Caco-2 (cell line): ENCODE data around the gene NR2C1. TPM values are rescaled to one million over a fixed set of nuclear protein-coding genes. Genes with fewer than 3 reads are reported as not detected.

ENCODE experiments used
- BruUV-seq: library from RNA; stranded (reverse); fragments of 400-500 nt; replicated peaks from 2 replicates; lab custom pipeline; 2021; lab: Mats Ljungman, UMichigan
- CTCF ChIA-PET: fragments of 300-600 bp; sonication (Branson Sonifier 250); formaldehyde crosslinking; loops from one replicate; lab custom pipeline; 2022; ENCODE audit warnings: antibody characterized with exemption; lab: Charles Lee
- POLR2A ChIA-PET: fragments of 300-600 bp; sonication (Branson Sonifier 250); formaldehyde crosslinking; loops from one replicate; lab custom pipeline; 2022; ENCODE audit warnings: antibody characterized with exemption; lab: Charles Lee
- DNase-seq, 2 experiments: peaks; one replicate each; pipeline versions ENCODE4 v3.0.0 to v3.0.0-alpha.2; 2020 to 2022
- H3K27me3 ChIP-seq: replicated peaks from 2 replicates; pipeline ENCODE4 v1.6.0; 2011; ENCODE audit warnings: low read length; ENCODE audit not compliant: control insufficient read depth, insufficient read depth
- H3K36me3 ChIP-seq: 2 replicates; pipeline ENCODE4 v1.5.1; 2011; ENCODE audit warnings: low read length; ENCODE audit not compliant: control insufficient read depth, insufficient read depth
- H3K4me1 ChIP-seq: fragments of 250-450 bp; sonication (Bioruptor Pico); 2 replicates; pipeline ENCODE4 v1.5.1; 2020; ENCODE audit warnings: mild to moderate bottlenecking
- H3K4me3 ChIP-seq: 2 replicates; pipeline ENCODE4 v1.5.1; 2011; ENCODE audit warnings: low read depth, mild to moderate bottlenecking, control low read depth, low read length
- H3K9me3 ChIP-seq: fragments of 250-450 bp; sonication (Bioruptor Pico); 2 replicates; pipeline ENCODE4 v1.5.1; 2020; ENCODE audit warnings: mild to moderate bottlenecking, moderate library complexity
- H3K27ac Mint-ChIP-seq: one replicate; pipeline ENCODE4 v1.8.0; 2022; ENCODE audit warnings: mixed read lengths; ENCODE audit not compliant: unreplicated experiment
- H3K27me3 Mint-ChIP-seq: one replicate; pipeline ENCODE4 v1.8.0; 2022; ENCODE audit warnings: mixed read lengths; ENCODE audit not compliant: insufficient read depth, unreplicated experiment
- H3K36me3 Mint-ChIP-seq: one replicate; pipeline ENCODE4 v1.8.0; 2022; ENCODE audit warnings: mild to moderate bottlenecking, mixed read lengths; ENCODE audit not compliant: insufficient read depth, unreplicated experiment
- H3K4me1 Mint-ChIP-seq: one replicate; pipeline ENCODE4 v1.8.0; 2022; ENCODE audit warnings: low read depth, mixed read lengths; ENCODE audit not compliant: unreplicated experiment
- H3K4me3 Mint-ChIP-seq: one replicate; pipeline ENCODE4 v1.8.0; 2022; ENCODE audit warnings: mild to moderate bottlenecking, moderate library complexity, mixed read lengths; ENCODE audit not compliant: unreplicated experiment
- H3K9me3 Mint-ChIP-seq: one replicate; pipeline ENCODE4 v1.8.0; 2022; ENCODE audit warnings: mixed read lengths; ENCODE audit not compliant: unreplicated experiment
- intact Hi-C: fragments of 100-400 bp; cut with micrococcal nuclease; formaldehyde crosslinking; loops from one replicate; pipeline ENCODE4 v1.10.0; 2022; ENCODE audit not compliant: unreplicated experiment
- total RNA-seq: library from RNA; stranded (reverse); gene quantifications from 2 replicates; pipeline ENCODE4 v1.2.3, GENCODE V29; 2022
- TF ChIP-seq, protein P1 (sequence below), 2 experiments: fragments of 200-600 bp in 1 of 2; IDR thresholded peaks; 1 replicate in 1 of 2; 2 replicates in 1 of 2; pipeline versions ENCODE4 v1.5.1 to v1.8.0; 2011 to 2022; ENCODE audit warnings: antibody characterized with exemption in 1 of 2, control low read depth in 1 of 2, inconsistent platforms in 1 of 2, low read depth in 1 of 2, low read length in 1 of 2, mild to moderate bottlenecking in 1 of 2, moderate library complexity in 1 of 2; ENCODE audit not compliant: insufficient read depth in 1 of 2, severe bottlenecking in 1 of 2, unreplicated experiment in 1 of 2

NR2C1 gene
- total RNA-seq, 1 experiment from 2014 or later = 51.1 TPM

GRCh38 chr12:95022477-95022876 is 50.9 kb downstream of the NR2C1 start:
- ChIA-PET POLR2A (no interaction called here), CTCF (no interaction called here)
- H3K36me3 Mint-ChIP-seq = peaks cover 15% of the 10 kb centered on the region
- Histone ChIP-seq H3K36me3 (no peaks in the 10 kb centered on the region), H3K9me3 (no peaks in the 10 kb centered on the region), H3K4me3 (no peak overlapping the region), H3K27me3 (no peaks in the 10 kb centered on the region), H3K4me1 (no peaks in the 10 kb centered on the region)
- TF ChIP-seq, protein P1, sequence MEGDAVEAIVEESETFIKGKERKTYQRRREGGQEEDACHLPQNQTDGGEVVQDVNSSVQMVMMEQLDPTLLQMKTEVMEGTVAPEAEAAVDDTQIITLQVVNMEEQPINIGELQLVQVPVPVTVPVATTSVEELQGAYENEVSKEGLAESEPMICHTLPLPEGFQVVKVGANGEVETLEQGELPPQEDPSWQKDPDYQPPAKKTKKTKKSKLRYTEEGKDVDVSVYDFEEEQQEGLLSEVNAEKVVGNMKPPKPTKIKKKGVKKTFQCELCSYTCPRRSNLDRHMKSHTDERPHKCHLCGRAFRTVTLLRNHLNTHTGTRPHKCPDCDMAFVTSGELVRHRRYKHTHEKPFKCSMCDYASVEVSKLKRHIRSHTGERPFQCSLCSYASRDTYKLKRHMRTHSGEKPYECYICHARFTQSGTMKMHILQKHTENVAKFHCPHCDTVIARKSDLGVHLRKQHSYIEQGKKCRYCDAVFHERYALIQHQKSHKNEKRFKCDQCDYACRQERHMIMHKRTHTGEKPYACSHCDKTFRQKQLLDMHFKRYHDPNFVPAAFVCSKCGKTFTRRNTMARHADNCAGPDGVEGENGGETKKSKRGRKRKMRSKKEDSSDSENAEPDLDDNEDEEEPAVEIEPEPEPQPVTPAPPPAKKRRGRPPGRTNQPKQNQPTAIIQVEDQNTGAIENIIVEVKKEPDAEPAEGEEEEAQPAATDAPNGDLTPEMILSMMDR (IDR thresholded peaks at IDR 0.05; ENCODE audit: insufficient read depth in 1 of 2, low read depth in 1 of 2, low read length in 1 of 2, severe bottlenecking in 1 of 2, unreplicated experiment in 1 of 2) = no peak
- no TSS peak for BruUV-seq
- no peak overlapping the region for H3K27ac Mint-ChIP-seq
- no peak for DNase-seq
- intact Hi-C loops = no loop called here
- H3K27me3 Mint-ChIP-seq = no peaks in the 10 kb centered on the region
- no peaks in the 10 kb centered on the region for H3K9me3 Mint-ChIP-seq
- no peak overlapping the region for H3K4me3 Mint-ChIP-seq
- H3K4me1 Mint-ChIP-seq = no peaks in the 10 kb centered on the region

DNA sequence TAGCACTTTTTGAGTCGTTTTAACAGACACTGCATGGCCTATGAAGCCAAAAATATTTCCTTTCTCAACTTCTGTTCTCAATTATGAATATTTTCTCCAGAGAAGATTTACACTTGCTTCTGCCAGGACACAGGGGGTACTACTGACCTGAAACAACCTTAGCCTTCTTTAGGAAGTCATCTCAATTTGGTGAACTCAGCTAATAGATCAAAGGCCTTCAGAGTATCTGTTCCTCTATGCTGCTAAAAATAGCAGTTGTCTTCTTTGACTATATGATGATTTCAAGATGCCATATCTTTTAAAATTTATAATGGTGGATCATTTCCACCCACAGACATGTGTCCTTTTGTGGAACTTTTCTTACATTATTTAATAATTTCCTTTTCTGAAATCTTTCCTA is 55.9 kb downstream of the NR2C1 start:
- ChIA-PET POLR2A (no interaction called here), CTCF (no interaction called here)
- BruUV-seq = no TSS peak
- intact Hi-C loops = no loop called here
- H3K36me3 ChIP-seq = no peaks in the 10 kb centered on the region
- no peaks in the 10 kb centered on the region for H3K4me1 Mint-ChIP-seq
- H3K27me3 Mint-ChIP-seq = no peaks in the 10 kb centered on the region
- H3K4me3 ChIP-seq = no peak overlapping the region
- H3K27me3 ChIP-seq = no peaks in the 10 kb centered on the region
- H3K9me3 Mint-ChIP-seq = peaks cover 9% of the 10 kb centered on the region
- TF ChIP-seq, protein P1 (IDR thresholded peaks at IDR 0.05; ENCODE audit: insufficient read depth in 1 of 2, low read depth in 1 of 2, low read length in 1 of 2, severe bottlenecking in 1 of 2, unreplicated experiment in 1 of 2) = no peak
- H3K4me3 Mint-ChIP-seq = no peak overlapping the region
- no peaks in the 10 kb centered on the region for H3K9me3 ChIP-seq
- H3K4me1 ChIP-seq = no peaks in the 10 kb centered on the region
- DNase-seq = no peak
- H3K36me3 Mint-ChIP-seq = peaks cover 6% of the 10 kb centered on the region
- H3K27ac Mint-ChIP-seq = no peak overlapping the region

DNA sequence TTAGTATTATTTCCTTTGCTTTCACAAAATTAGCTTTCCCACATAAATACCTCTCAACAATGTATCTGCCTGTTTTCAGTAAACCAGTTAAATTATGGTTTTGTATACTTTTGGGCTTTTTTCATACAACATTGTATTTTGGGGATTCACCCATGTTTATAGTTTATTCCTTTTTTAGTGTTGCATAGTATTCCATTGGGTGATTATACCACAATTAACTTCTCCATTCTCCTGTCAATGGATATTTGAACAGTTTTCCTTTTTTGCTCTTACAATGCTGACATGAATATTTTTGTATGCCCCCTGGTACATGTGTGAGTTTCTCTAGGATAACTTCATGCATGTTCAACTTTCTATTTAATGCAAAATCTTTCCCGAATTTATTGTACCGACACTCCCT is 57.3 kb downstream of the NR2C1 start:
- CTCF ChIA-PET = no interaction called here
- H3K9me3 ChIP-seq = no peaks in the 10 kb centered on the region
- Mint-ChIP-seq H3K27me3 (no peaks in the 10 kb centered on the region), H3K4me3 (no peak overlapping the region), H3K27ac (no peak overlapping the region), H3K4me1 (no peaks in the 10 kb centered on the region), H3K9me3 (peaks cover 9% of the 10 kb centered on the region), H3K36me3 (peaks cover 6% of the 10 kb centered on the region)
- no peaks in the 10 kb centered on the region for H3K36me3 ChIP-seq
- POLR2A ChIA-PET = no interaction called here
- TF ChIP-seq, protein P1 (IDR thresholded peaks at IDR 0.05; ENCODE audit: insufficient read depth in 1 of 2, low read depth in 1 of 2, low read length in 1 of 2, severe bottlenecking in 1 of 2, unreplicated experiment in 1 of 2) = no peak
- DNase-seq = no peak
- intact Hi-C loops = no loop called here
- H3K4me3 ChIP-seq = no peak overlapping the region
- no peaks in the 10 kb centered on the region for H3K27me3 ChIP-seq
- H3K4me1 ChIP-seq = no peaks in the 10 kb centered on the region
- BruUV-seq = no TSS peak
